HG03460 (cell line): ENCODE measurements around the gene WHRN.

Source experiments
- ATAC-seq: cut with Tn5 transposase; IDR thresholded peaks from one replicate; pipeline ENCODE4 v1.9.1; 2021; ENCODE audit not compliant: unreplicated experiment

Gene WHRN

DNA sequence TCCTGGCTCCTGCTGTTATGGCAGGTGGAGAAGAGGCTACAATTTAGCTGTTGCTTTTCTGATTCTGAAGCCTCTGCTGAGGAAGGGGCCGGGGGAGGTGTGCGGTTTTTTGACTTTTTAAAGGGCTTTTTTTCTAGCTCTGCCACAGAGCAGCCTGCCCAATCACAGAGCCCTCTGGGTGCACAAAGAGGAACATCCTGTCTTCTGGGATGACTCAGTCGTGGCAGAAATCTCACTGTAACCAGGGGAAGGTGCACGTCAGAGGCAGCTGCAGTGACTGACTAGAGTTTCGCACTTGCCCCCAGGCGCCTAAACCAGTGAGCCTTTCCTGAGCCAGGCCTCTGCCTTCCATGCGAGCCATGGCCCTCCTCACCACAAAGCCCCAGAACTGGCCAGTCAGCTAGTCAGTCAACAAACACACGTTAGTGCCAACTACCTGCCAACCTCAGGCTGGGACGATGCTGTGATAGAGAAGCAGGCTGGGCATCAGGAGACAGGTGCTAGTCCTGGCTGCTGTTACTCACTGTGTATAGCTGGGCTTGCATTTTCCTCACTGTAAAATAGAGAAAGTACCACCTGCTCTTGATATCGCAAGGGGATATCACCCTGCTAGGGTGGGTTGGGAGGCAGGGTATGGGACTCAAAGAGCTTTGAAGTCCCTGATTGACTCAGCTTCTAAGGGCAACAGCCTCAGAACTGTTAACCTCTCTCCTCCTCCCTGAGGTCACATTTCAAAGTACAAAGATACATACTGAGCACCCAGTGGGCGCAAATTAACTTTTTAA lies 119.7 kb downstream of the WHRN start:
- ATAC-seq = peak; percentile 82

DNA sequence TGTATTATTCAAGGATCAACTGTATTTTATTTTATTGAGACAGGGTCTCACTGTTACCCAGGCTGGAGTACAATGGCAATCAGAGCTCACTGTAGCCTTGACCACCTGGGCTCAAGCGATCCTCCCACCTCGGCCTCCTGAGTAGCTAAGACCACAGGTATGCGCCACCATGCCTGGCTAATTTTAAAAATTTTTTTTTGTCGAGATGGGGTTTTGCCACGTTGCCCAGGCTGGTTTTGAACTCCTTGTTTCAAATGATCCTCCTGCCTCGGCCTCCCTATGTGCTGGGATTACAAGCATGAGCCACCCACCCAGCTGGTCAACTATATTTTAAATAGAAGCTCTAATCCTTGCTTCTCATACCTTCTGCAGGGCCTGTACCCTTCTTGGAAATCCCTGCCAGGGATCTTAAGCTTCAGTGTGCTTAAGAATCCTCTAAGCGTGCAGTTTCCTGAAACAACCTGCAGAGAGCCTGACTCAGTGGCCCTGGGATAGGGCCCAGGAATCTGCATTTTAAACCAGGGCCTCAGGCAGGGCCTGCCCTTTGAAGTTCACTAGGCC lies 120.4 kb downstream of the WHRN start:
- ATAC-seq = no peak

DNA sequence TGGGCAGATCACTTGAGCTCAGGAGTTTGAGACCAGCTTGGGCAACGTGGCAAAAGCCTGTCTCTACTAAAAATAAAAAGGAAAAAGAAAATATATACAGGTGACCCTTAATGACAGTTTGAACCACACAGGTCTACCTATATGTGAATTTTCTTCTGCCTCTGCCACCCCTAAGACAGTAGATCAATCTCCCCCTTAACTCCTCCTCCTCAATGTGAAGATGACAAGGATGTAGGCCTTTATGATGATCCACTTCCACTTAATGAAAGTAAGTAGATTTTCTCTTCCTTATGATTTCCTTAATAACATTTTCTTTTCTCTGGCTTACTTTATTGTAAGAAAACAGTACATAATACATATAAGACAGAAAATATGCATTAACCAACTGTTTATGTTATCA lies 120.9 kb downstream of the WHRN start:
- no peak for ATAC-seq

DNA sequence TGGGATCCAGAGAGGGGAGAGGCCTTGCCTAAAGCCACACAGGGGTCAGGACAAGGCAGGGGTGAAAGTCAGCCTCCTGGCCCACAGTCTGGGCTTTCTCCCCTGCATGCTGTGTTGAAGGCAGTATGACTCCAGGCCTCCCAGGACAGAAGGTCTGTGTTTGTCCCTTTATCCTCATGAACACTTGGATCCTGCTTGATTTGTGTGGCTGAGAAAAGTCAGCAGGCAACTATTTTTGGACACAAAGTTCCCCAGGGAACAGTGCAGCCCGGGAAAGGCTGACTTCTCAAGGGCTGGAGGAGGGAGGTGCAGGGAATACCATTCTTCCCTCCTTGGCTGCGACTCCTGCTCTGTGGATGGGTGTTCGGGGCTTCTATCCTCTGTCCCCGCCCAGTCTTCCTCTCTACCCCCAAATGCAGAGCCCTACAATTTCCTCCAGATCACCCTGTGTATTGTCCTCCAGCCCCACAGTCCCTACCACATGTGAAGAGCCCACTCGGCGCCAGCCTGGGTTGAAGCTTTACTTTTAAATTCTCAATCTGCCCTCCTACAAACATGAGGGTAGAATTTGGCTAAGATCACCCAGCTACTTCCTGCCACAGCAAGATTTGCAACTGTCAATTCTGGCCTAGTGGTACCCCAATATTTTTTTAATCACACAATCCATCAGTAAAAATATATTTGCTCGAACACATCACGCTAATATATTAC lies 121.6 kb downstream of the WHRN start:
- ATAC-seq = no peak

DNA sequence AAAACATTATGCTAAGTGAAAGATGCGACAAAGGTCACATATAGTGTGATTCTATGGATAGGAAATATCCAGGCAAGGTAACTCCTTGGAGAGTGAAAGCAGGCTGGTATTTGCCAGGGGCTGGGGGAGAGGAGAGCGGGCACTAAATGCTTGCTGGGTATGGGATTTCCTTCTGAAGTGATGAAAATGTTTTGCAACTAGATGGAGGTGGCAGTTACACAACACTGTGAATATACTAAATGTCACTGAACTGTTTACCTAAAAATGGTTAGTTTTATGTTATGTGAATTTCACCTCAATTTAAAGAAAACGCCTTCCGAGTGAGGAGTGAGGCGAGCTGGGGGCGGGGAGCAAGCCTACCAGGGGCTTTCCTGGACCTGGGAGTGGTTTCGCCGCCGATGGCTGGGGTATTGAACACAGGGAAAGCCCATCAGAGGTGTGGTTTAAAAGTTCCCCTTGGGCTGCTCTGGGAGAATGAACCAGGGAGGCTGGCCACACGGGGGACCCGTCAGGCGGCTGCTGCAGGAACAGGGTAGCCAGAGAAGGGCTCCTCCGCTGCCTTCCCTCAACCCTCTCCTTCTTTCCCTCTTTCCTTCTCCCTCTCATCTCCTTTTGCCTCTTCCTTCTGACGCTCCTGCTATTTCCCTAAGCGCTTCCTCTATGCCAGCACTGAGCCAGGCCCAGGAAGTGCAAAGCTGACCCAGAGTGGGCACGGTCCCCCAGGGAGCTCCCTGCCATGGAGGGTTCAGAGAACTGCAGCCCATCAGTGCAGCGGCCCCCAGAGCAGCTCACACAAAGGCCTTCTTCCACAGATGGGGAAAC lies 122.4 kb downstream of the WHRN start:
- ATAC-seq = no peak

DNA sequence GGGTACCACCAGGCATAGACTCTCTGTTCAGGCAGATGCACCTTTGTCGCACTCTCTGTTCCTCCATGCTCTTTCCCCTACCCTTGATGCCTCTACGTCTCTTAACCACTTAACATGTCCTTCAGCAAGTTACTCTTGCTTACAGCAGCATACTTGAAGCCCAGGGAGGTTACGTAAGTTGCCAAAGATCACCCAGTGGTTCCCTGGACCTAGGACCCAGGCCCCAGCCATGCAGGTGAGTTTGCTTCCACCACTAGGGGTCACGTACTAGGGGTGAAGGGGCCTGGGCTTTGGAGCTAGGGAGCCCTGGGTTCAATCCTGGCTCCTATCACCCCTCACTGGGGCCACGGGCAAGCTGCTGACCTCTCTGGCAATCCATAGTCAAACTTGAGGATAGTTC lies 126.4 kb downstream of the WHRN start:
- ATAC-seq = no peak

DNA sequence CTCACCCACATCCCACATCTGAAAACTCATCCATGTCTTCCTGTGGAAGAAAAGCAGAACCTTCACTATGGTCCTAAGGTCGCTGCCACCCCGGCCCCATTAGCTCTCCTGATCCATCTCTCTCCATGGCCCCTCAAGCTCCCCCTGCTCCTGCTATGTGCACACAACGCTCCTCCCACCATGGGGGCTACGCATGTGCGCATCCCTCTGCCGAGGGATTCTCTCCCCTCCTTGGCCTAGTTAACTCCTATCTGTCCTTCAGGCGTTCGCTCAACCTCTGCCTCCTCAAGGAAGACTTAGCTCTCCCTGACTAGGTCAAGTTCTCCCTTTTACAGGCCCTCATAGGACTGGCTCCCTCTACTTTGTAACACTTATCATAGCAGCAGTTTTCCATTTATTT lies 127.3 kb downstream of the WHRN start:
- ATAC-seq = no peak

DNA sequence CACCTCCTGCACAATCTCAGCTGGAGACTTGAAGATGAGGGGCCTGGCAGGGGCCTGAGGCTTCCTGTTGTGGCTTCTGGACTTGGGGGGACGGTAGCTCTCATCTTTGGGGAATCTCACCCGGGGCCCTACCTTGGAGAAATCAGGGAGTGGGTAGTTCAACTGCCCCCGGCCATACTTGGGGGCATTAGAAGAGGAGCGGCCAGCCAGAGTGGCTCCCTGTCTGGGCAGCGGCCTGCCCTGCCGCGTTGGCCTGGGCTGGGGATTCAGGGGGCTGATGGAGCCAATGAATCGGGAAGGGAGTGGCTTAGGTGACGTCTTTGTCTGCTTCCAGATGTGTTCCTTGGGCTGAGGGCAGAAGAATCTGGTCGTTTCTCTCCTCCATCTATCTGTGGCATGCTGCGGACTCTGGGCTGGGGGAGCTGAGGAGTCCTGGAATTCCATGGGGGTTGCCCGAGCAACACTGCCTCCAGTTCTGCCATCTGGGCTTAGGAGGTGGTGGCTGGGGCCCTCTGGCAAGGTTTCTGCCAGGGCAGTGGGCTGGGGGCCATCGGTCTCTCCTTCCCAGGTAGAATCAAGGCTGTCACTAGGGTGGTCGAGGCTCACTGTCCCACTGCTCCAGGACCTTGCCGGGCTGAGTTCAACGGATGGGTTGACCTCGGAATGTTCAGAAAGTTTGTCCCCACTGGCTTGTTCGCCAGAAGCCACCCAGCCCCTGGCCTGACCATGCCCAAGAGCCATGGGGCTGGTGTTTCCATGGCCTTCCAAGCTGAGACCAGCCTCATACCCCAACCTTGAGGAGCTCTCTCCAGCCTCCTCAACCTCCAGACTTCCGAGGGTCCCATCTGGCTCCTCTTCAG lies 128.5 kb downstream of the WHRN start:
- no peak for ATAC-seq

DNA sequence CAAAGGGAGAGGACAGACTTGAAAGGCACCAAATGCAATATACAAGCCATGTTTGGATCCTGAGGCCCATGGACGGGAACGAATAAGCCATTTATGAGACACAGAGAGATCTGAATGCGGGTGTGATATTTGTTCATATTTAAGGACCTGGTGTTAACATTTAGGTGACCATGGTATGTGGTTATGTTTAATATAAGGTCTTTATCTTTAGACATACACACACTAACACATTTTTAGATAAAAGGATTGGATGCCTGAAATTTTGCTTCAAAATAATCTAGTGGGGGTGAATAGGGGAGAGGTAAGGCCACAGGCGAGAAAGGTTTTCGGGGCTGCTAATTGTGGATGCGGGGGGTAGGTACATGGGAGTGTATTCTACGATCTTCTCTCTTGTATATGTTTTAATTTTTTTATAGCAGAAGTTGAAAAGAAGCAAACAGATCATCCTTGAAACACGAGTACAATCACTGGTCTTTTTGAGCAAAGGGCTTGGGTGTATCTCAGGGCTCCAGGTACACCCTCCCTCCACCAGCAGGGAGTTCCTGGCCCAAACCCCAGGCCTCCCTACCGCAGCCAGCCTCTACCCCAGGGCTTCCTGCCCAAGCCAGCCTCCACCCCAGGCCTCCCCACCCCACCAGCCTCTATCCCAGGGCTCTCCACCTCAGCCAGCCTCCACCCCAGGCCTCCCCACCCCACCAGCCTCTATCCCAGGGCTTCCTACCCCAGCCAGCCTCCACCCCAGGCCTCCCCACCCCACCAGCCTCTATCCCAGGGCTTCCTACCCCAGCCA lies 129.7 kb downstream of the WHRN start:
- no peak for ATAC-seq

DNA sequence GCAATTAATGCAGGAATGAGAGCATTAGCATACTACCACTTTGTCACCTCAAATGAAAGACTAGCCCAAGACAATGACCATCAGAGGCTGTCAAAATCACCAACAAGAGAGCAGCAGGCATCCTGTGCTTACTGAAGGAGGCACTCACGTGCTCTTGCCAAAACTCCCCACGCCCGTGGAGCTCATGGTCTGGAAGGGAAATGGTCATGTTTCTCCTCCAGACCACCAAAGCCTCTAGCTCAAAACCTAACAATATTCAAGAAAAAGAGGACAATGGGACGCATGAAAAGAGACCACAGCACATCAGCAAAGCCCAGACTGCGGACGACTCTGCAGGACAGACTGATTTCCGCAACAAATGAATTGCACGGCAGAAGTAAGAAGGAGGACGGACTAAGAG lies 130.3 kb downstream of the WHRN start:
- ATAC-seq = no peak

DNA sequence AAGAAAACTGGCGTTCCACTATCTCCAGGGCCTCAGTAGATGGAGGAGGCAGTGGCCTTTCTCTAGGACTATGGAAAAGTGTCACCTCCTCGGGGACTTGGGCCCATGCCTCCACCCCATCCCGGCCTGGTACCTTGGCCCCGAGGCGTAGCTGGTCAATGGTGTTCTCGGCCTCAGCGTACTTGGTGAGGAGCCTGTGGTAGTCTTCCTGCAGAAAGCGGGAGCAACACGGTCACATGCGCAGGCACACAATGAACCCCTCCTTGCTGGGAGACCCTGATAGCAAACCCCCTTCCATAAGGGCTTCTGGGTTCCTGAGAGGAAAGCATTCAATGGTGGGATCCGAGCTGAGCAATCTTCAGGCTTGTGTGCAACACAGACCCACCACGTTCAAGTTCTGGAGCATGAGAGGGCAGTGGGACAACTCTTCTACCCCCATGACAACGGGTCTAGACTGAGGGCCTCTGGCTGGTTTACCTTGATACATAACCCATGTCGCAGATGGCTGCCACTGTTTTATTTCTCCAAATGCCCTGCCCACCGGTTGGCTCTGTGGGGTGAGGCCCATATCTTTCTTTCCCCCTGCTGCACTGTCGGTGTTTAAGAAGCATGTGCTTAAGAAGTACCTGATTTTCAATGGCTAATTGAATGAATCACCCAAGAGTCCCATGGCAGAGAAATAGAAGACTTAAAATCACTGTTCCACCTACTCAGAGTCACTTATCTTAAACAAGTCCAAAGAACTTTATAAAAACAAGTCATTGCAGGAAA lies 131.1 kb downstream of the WHRN start:
- ATAC-seq = no peak

DNA sequence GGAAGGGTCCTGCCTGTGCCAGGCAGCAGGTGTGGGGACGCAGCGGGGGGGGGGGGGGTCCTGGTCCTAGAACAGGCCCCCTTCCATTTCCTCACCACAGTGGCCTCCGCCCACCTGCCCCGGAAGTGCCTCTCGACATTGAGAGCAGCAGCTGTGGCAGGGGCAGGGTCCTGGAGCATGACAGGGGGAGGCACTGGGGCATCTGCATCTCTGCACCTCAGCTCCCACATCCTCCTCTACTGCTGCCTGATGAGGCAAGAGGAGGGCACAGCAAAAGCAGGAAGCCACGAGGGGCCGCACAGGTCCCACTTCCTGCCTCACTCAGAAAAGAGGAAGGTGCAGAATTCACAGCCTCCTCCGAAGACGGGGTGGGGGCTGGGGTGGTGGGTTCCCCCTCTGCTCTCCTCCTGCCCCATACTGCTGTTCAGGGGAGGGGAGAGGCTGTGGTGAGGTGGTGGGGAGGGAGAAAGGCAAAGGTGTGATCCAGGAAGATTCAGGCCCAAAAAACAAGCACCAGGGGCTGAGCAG lies 132.3 kb downstream of the WHRN start:
- peak; percentile 90 for ATAC-seq

DNA sequence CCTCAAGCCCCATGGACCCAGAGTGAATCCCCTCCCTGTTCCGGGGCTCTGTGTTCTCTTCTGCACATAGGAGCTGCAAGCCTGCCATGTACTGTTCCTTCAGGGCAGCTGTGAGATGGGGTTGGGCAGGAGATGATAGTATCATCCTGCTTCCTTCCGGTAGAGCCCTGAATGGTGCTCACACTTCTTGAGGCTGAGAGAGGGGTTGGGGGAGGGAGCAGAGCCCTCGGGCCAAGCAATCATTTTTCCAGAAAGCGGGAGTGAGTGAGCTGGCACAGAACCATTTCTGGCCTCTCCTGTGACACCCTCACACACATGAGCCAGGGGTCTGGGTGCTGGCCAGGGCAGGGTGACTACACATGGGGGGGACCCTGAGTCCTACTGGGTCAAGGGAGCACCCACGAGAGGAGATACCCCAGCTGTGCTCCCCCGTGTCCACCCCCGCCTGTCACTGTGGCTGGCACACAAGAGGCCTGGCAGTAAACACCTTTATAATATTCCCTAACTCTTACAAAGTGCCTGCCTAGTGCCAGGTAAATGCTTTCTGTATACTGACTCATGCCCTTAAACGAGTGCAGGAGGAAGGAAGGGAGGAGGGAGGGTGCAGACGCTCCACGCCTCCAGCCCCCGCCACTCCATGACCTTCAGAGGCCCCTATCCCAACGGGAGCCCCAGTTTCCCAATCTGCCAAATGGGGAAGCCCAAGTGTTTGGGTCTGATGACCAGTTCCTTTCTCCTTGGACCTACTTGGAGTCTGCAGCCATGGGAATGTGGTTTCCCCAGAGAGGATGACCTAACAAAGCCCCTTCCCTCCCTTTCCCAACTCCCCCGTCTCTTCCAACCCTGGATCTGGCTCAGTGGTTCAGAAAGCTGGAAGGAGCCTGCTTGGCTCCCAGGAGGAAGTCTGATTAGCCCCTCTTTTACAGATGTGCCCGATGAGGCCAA lies 133.0 kb downstream of the WHRN start:
- ATAC-seq = no peak

DNA sequence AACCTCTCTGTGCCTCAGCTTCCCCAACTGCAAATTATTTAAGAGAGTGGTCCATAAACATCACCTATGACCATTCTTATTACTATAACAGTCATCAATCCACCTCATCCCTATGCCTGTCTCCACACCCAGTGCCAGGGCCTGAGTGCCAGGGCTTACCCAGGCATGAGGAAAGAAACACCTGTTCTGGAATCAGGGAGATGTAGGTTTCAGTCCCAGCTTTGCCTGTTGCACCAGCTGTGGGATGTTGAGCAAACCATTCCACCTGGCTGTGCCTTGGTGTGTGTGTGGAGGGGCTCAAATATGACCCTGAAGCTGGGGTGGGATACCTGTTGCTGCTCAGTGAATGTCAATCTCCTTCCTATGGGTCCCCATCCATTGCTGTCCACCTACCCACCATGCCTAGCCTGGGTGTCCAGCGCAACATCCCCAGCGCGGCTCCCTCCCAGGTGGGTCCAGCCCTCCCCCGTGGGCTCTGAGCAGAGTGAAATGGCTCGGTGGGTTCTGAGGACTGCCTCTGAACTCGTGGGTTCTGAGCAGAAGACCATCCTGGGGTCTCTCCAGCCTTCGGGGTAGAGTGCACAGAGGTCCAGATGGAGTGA lies 133.8 kb downstream of the WHRN start:
- ATAC-seq = no peak

DNA sequence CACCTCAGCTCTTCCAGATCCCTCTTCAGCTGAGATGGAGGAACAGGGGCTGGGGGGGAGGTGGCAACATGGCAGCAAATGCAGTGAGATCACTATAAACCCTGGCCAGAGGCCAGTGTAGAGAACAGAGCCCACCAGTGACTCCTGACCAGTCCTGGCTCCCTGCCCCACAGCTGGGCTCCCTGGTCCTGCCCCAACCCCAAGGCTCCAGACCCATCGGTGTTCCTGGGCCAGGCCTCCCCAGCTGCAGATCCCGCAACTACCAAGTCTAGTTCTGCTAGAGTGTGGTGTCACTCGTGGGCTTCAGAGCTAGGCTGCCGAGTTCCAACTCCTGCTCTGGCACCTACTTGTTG lies 134.3 kb downstream of the WHRN start:
- no peak for ATAC-seq

DNA sequence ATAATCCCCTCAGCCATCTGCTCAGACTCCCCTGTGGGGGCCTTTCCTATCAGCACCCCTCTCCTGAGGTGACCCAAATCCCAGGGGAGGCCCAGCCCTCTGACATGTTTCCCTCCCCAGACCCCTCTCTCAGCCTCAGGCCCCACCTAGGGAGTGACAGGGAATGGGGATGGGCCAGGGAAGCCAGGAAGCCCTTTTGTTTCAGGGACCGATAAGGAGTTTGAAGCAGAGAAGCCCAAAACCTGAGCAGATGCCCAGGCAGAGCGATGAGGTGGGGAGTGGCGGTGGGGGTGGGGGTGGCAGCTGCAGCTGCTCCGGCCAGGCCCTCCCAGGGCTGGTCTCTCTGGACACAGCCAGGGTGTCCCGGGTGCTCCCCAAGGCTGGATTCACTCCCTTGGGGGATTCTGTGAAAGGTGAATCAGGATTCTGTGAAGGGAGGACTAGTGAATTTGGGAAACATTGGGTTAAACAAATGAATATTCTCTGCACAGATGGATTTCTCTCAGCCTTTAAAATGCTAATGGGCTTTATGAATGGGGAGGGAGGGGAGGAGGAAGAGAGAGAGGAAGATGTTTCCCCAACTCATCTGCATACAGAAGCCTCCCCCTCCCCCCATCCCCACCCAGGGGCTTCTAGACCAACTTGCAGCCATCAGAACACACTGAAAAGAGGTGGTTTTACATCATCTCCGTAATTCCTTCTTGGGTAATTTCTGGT lies 134.9 kb downstream of the WHRN start:
- no peak for ATAC-seq
